CD4-positive, alpha-beta T cell treated with Interleukin-2 at 100 ng/mL for 4 hours (primary cell): ENCODE data around the gene SPIC.
"Not testable (repeated sequence)": the region's sequence is repeated elsewhere in the genome, so short reads cannot be mapped to it uniquely, and the experiment has no call there.

Experiments
- DNase-seq: peaks from one replicate; pipeline ENCODE4 v3.0.0-alpha.2; 2020; ENCODE audit warnings: low spot score

The SPIC gene

DNA sequence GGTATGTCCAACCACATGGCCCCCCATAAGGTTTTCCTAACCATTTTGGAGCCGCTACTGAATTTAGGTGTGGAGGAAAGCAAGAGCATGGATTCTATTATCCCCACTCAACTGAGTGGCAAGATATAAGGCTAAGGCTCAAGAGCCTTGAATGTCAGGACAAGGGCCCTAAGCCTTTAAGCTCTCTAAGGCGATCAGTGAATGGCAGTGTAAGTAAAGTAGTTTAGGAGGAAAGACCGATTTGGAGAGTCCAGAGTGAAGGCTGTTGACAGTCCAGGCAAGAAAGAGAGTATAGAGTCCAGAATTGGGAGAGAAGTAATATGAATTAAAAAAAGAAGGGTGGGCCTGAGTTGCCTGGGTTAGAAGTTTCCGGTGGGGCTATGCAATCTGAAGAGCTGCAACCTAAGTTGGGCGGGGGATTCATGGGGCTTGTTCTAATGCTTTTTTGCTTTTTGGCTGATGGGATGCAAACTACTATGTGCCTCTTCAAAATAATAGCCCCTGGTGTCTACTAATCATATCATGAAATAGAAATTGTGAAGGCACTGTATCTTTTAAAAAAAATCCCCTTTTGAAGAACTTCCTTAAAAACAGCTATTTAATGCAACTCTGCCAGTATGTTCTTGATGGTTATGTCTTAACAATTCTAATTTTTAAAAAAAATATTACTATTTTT is at the start of gene SPIC:
SPIC (plus strand) TSS at position 626 of the 676 bp plus-strand sequence. CDS start 1,569 bp downstream, outside the sequence.
- no peak for DNase-seq

DNA sequence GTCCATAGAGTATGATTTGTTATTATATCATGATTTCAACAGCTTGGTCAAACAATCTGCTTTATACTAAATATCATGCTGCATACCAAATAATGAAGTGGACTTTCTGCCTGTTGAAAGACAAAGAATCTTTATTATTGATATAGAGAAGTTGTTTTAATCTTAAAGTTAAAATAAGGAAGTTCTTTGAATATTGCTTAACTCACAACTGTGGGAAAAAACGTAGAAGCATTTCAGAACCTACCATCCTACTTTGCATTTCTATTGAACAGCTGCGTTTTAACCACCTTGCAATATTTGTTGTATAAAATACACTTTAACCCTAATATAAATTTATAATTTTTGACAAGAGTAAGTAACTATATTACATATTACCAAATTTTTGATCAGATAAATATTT is 44.7 kb upstream of the SPIC start:
- DNase-seq: no peak

DNA sequence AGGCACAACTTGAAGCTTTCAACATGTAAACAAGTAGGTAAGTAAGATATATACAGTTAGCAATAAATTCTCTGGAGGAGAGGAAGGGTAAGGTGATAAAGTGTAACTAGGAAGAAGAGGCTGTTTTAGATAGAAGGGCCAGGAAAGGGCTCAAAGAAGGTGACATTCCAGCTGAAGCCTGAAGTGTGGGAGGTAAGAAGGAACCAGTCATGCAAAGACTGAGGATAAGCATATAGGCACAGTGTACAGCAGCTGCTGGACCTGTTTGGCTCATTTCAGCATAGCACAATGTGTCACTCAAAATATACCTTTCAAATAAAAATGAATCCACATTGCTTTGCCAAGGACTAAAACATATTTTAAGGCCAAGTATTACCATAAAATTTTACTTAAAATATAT is 39.0 kb upstream of the SPIC start:
- no peak for DNase-seq

DNA sequence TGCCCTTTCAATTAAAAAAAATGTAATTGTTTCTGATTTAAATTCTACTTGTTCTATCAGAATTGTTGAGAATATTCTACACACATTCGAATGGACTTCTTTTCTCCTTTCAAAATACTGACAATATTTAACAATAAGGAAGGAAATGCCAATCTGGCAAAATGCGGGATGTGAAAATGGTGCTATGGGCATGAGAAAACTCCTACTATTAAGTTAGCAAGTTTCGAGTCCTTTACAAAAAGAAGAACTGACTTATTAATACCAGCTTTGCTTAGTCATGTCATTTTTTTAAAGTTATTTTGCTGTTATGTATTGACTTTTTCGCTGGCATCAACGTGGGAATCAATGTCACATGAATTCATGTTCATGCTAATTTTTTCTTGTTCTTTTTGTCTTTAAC is 35.9 kb upstream of the SPIC start:
- DNase-seq: no peak

DNA sequence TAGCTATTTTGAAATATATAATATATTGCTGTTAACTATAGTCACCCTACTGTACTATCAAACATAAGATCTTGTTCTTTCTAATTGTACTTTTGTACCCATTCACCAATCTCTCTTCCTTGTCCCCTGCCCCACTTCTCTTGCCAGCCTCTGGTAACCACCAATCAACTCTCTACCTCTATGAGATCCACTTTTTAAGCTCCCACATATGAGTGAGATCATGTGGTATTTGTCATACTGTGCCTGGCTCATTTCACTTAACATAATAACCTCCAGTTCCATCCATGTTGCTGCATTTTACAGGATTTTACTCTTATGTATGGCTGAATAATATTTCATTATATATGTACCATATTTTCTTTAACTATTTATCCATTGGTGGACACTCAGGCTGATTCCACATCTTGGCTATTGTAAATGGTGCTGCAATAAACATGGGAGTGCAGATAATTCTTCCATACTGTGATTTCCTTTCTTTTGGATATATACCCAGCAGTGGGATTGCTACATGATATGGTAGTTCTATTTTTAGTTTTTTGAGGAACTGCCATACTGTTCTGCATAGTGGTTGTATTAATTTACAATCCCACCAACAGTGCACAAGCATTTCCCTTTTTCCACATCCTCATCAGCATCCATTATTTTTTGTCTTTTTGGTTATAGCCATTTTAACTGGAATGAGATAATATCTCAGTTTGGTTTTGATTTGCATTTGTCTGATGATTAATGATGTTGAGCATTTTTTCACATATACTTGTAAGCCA is 33.5 kb upstream of the SPIC start:
- DNase-seq: no peak

DNA sequence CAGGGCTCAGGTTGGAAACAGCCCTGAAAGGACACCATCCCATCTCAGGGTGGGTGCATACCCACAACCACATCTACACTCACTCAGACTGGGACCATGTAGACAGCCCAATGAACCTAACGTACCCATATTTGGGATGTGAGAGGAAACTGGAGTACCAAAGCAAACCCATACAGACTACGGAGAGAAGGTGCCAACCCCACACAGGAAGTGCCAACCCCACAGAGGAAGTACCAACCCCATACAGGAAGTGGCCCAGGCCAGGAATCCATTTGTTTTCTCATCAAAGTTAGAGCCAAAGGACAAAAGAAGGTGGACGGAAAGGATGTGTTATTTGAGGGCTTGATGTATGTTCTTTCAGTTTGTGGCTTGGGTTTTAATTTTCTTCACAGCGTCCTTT is 19.5 kb upstream of the SPIC start:
- DNase-seq: peak; percentile 13

DNA sequence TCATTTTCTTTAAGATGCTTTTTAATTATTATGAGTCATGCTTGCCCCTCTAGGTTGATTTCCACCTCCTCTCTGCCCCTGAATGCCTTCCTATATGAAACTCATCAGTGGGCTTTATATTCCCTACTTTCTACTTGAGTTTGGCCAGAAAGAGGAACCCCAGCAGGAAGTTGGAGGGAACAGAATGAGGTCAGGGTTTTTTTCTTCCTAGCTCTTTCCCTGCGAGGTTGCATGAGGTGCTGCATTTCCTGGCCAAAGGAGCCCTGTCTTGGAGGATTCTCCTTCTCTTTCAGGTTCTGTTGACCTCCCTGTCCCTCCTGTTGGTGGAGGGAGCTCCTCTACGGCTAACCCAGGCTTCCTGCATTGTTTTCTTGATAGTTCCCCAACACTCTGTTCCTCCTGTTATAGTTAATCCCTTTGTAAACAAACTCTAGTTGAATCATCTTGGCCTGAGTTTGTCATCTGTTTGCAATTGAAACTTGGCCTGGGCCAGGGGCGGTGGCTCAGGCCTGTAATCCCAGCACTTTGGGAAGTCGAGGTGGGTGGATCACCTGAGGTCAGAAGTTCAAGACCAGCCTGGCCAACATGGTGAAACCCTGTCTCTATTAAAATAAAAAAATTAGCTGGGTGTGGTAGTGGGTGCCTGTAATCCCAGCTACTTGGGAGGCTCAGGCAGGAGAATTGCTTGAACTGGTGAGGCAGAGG is 15.3 kb upstream of the SPIC start:
- DNase-seq: no peak

DNA sequence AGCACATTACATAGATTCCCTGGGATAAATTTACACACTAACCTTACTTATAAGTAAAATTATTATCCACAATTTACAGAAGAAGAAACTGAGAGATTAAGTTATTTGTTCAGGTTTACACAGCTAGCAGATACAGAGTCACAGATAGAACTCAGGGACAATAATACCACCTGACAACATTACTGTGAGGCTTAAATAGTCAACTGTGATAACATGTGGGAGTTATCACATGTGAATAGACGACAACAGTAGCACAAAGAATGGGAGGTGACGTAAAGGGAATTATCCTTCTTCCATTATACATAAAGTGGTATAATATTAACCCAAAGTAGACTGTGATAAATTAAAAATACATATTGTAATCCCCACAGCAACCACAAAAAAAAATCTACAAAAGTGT is 6.2 kb upstream of the SPIC start:
- no peak for DNase-seq

DNA sequence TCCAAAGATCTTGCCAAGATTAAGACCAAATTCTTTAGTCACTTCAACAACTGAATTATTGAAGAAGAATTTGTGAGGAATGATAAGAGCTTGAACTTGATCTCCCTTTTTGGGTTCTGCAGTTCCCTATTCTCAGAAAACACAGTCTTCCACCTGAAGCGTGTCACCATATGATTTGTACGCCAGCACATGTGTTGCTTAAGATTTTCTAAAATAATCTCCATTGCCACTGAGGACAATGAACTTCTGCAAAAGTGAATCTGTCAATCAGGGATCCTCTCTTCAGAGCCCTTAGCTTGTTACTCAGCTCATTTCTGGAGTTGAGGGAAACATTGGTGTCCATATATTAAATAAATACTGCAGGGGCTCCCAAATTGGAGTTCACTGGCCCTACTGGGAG is 4.2 kb upstream of the SPIC start:
- DNase-seq: no peak

DNA sequence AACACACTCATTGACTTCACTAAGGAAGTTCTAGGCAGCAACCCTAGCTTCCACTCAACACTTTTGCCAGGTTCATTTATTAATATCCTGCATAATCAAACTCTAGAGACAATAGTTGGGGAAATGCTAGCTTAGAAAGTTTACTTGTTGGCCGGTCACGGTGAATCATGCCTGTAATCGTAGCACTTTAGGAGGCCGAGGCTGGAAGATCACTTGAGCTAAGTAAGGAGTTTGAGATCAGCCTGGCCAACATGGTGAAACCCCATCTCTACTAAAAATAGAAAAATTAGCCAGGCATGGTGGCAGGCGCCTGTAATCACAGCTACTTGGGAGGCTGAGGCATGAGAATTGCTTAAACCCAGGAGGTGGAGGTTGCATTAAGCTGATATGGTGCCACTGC is 3.3 kb upstream of the SPIC start:
- DNase-seq: not testable (repeated sequence)

DNA sequence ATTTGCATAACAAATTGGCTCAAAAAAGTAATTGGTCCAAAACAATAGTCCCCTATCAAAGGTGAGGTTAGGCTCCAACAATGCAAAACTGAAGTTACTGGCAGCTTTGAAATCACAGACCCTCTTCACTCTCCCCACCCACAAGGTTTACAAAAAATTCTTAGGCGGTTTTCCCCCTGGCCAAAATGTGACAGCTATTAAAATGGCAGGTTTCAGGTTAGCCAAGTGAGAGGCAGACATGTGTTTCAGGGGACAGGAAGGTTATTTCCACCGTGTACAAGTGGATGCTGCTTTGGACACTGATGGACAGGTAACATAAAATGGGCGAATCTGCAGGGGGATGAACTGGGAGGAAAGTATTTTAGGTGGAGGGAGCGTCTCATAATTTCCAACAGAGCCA is 888 bp upstream of the SPIC start:
- no peak for DNase-seq

DNA sequence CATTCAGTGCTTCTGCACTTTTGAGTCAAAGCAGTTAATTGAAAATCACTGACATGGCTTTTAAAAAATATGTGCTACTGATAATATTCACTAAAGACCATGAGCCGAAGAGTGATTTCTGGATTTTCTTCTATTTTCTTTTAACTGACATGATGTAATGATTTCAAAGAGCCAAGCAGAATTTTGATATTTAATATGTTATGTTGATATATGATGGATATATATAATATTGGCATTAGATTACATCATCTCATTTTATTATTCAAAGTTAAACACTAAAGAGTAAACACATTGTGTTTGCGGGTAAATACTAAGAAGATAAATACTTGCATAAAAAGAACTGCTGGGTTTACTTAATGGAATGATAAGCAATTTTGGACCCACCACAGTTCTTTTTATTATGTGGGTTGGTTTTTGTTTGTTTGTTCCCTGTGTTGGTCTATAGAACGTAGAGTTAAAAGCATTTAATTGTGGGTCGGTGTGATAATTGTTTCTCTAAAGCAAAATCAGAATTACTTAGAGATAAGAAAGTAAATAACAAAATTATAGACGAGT is 692 bp downstream of the SPIC start:
- no peak for DNase-seq

DNA sequence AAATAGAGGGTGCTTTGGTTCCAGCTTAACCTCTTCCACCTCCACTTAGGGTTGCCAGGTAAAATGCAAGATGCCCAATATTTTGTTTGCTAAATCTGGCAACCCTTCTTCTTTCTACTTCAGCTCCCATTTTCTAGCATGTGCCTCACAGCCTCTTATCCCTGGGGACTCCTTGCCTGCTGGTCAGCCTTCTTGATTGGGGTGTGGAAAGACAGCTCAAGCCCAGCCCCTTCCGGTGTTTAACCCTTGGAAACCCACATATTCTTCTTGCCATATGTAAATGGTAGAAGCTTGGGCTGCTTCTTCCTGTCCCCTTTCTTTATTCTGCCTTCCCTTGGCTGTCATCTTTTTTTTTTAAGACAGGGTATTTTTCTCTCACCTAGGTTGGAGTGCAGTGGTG is 5.7 kb downstream of the SPIC start:
- DNase-seq: no peak

DNA sequence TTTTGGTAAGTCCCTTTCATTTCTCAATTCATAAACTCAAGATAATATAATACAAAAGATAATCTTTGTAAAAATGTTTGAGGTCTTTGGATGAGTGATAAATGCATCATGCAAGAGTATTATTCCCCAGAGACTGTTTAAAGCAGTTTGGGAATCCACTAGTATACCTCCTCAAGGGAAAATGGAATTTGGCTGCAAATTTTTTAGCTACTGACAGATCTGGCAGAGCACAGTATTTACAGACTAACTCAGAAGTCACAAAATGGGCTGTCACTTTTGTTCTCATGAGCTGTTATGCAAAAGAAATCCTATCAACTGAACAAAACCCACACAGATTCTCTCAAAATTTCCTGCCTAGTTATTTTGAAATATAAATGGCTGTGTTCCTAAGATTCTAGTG is 9.9 kb downstream of the SPIC start:
- DNase-seq: no peak

DNA sequence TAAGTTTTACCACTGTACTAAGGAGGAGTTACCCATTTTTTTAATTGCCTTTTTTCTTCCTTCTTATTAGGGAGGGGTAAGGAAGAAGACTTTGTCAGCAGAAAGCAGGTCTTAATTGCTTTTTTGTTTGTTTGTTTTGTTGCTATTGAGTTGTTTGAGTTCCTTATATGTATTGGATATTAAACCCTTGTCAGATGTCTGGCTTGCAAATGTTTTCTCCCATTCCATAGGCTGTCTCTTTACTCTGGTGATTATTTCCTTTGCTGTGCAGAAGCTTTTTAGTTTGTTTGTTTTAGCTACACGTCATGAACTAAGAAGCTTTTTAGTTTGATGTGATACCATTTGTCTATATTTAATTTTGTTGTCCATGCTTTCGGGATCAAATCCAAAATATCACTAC is 13.3 kb downstream of the SPIC start:
- no peak for DNase-seq

DNA sequence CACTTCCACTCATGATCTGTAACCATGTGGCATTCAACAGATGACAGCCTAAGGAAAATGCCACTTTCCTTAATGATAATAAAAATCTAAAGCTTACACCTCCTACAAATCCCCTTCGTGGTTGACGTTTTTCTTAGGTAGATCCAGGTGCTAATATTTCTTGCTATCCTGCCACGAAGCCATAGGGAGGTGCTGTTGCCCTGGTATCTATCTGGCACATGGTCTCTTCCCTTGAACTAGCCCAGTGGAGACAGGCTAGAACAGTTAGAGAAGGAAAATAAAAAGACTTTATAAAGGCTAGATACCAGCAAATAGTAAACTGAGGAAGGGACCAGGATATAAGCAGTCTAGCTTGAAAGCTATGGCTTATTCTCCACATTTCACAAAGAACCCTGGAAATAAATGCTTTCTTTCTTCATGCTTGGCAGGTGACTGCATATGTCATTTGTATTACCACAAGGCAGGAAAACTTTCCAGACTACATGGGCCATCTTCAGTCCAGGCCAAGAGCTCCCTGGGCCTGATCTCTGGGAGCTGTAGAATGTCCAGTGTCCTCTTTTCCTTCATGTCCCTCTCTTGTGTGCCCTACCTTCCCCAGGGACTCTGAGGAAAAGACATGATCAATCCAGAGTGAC is 15.3 kb downstream of the SPIC start:
- no peak for DNase-seq

DNA sequence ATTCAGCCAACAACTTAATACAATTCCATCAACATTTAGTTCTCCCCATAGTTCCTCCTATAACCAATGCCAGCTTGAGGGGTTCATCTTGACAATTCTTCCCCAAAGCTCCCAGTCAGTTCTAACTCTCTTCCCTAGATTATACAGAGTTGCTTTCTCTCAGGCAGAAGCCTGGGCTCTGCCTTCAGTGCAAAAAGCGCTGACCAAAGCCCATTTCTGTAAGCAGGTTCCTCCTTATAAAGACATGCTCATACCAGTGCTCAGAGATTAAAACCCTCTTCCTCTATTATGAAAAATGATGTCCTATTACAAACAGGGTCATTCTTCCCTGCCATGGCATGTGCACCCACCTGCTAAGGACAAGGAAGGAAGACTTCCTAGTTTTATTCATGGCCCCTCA is 16.2 kb downstream of the SPIC start:
- DNase-seq: no peak

DNA sequence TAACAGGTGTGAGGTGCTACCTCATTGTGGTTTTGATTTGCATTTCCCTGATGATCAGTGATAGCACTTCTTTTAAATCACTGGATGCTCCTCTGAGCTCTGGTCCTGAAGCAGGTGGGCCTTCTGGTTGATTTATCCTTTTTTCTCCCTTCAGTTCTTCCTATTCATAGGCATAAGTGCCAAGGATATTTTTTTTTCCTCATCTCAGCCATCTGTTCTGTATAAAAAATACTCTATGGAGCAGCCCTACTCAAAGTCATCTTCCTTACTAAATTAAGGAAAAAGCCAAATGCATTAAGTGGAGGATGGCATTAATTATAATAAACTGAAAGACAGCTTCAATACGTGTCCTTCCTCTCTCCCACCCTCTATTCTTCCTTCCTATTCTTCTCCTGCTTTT is 18.4 kb downstream of the SPIC start:
- no peak for DNase-seq

DNA sequence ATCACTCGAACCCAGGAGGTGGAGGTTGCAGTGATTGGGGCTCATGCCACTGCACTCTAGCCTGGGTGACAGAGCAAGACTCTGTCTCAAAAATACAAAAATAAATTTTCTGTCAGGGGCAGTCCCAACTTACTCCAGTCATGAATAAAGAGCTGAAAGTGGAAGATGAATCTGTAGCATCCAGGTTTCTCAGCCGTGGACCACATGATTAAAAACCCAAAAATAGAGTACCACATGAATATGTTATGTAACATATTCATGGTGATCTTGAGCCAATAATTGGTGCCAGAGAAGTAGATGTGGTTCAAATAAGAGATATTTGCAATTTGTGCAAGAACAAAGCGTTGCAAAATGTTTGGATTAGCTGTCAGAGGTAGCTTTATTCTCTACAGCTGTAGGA is 23.1 kb downstream of the SPIC start:
- no peak for DNase-seq

DNA sequence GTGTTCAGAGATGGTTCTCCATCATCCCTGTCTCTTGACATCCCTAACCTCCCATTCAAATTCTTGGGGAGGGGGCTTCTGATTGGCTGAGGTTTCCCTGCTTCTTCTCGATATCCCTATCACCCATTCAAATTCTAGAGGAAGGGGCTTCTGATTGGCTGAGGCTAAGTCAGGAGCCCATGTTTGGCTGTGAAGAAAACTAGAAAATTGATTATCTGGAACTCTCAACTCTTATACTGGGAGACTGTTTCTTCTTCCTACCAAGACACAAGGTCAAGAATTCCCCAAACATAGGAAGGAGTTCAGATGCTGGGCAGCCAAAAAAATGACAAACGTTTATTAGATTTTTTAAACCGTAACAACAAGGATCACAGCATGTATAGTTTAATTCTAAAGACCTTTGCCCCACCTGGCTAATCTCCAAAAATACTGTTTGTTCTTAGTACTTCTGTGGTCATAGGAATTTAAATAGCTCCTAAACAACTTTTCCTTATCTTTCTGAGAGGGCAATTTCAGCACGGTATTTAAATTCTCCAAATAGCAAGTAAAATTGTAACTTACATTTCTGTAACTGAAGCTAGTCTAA is 26.4 kb downstream of the SPIC start:
- no peak for DNase-seq

DNA sequence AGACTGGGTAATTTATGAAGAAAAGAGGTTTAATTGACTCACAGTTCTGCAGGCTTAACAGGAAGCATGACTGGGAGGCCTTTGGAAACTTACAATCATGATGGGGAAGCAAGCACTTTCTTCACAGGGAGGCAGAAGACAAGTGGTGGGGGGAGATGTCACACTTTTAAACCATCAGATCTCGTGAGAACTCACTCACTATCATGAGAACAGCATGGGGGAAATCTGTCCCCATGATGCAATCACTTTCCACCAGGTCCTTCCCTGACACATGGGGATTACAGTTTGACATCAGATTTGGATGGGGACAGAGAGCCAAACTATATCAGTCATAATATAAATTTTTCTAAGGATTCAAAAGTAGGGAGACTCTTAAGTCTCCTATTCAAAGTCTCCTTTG is 46.0 kb downstream of the SPIC start:
- DNase-seq: no peak

DNA sequence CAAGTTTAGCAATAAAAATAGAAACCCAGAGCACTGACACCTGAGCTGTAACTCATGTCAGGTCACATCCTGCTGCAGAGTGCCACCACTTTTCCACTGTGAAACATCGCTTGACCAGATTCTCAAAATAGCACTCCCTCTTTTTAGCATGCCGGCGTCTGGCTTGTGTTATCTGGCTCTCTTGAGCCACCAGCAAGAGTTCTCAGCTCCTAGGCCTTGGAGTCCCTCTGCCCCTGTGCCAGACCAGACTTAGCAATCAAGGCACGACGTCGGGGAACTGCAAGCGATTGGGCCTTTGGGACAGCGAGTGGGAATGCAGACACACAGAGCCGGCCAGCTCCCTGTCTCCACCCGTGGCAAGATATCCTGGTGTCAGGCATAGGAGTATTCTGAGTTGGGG is 52.5 kb downstream of the SPIC start:
- no peak for DNase-seq
